ENCODE measurements around the gene TNIK. TPM values are rescaled to one million over a fixed set of nuclear protein-coding genes. Genes with fewer than 3 reads are reported as not detected.
"Not testable (repeated sequence)": the region's sequence is repeated elsewhere in the genome, so short reads cannot be mapped to it uniquely, and the experiment has no call there.

Gene TNIK
- total RNA-seq, 4 donors from 2014 or later: 1.5 to 20.3 (median 7.7) TPM

- intact Hi-C loops (cut with DNase I; ENCODE audit: low total_unique reads): no loop called here
- no peak for TF ChIP-seq CTCF (IDR thresholded peaks at IDR 0.05)
- no peak for TF ChIP-seq POLR2A (IDR thresholded peaks at IDR 0.05)
- Histone ChIP-seq H3K27me3 (no peaks in the 10 kb centered on the region), H3K4me3 (no peak overlapping the region), H3K4me1 (no peaks in the 10 kb centered on the region), H3K27ac (no peak overlapping the region), H3K9me3 (no peaks in the 10 kb centered on the region), H3K36me3 (no peaks in the 10 kb centered on the region)
- DNase-seq: no peak
These were observed 147.5 kb downstream of the TNIK start for GRCh38 chr3:171312741-171313140.

- H3K27me3 ChIP-seq: no peaks in the 10 kb centered on the region
- no peak for DNase-seq
- H3K4me1 ChIP-seq: no peaks in the 10 kb centered on the region
- H3K9me3 ChIP-seq: no peaks in the 10 kb centered on the region
- H3K27ac ChIP-seq: no peak overlapping the region
- no peaks in the 10 kb centered on the region for H3K36me3 ChIP-seq
- intact Hi-C loops (cut with DNase I; ENCODE audit: low total_unique reads): no loop called here
- TF ChIP-seq POLR2A (IDR thresholded peaks at IDR 0.05): no peak
- no peak overlapping the region for H3K4me3 ChIP-seq
These were observed 148.4 kb downstream of the TNIK start for GRCh38 chr3:171311784-171312183.

- DNase-seq: no peak
- Histone ChIP-seq H3K36me3 (no peaks in the 10 kb centered on the region), H3K9me3 (no peaks in the 10 kb centered on the region), H3K4me1 (no peaks in the 10 kb centered on the region), H3K27ac (no peak overlapping the region), H3K4me3 (no peak overlapping the region), H3K27me3 (no peaks in the 10 kb centered on the region)
- intact Hi-C loops (cut with DNase I; ENCODE audit: low total_unique reads): no loop called here
- TF ChIP-seq CTCF (IDR thresholded peaks at IDR 0.05) (no peak), POLR2A (IDR thresholded peaks at IDR 0.05) (no peak)
These were observed 150.3 kb downstream of the TNIK start for GRCh38 chr3:171309906-171310359.

GRCh38 chr3:171307988-171308387 is 152.2 kb downstream of the TNIK start:
- no peaks in the 10 kb centered on the region for H3K27me3 ChIP-seq
- TF ChIP-seq POLR2A (IDR thresholded peaks at IDR 0.05) (no peak), CTCF (IDR thresholded peaks at IDR 0.05) (no peak)
- no peak overlapping the region for H3K4me3 ChIP-seq
- no peak overlapping the region for H3K27ac ChIP-seq
- no peaks in the 10 kb centered on the region for H3K4me1 ChIP-seq
- intact Hi-C loops (cut with DNase I; ENCODE audit: low total_unique reads): no loop called here
- H3K36me3 ChIP-seq: no peaks in the 10 kb centered on the region
- H3K9me3 ChIP-seq: no peaks in the 10 kb centered on the region
- DNase-seq: no peak

GRCh38 chr3:171307046-171307585 is 153.1 kb downstream of the TNIK start:
- no peak for TF ChIP-seq CTCF (IDR thresholded peaks at IDR 0.05)
- no peak for TF ChIP-seq POLR2A (IDR thresholded peaks at IDR 0.05)
- Histone ChIP-seq H3K4me1 (no peaks in the 10 kb centered on the region), H3K4me3 (no peak overlapping the region), H3K27me3 (no peaks in the 10 kb centered on the region), H3K36me3 (no peaks in the 10 kb centered on the region), H3K9me3 (no peaks in the 10 kb centered on the region), H3K27ac (peak overlapping the region; percentile 65 to 71)
- intact Hi-C loops (cut with DNase I; ENCODE audit: low total_unique reads): no loop called here
- no peak for DNase-seq

- no peaks in the 10 kb centered on the region for H3K36me3 ChIP-seq
- no peaks in the 10 kb centered on the region for H3K9me3 ChIP-seq
- H3K4me3 ChIP-seq: no peak overlapping the region
- no peaks in the 10 kb centered on the region for H3K4me1 ChIP-seq
- intact Hi-C loops (cut with DNase I; ENCODE audit: low total_unique reads): no loop called here
- TF ChIP-seq POLR2A (IDR thresholded peaks at IDR 0.05): no peak
- no peak for TF ChIP-seq CTCF (IDR thresholded peaks at IDR 0.05)
- DNase-seq: peak; percentile 80 to 82
- peak overlapping the region; percentile 65 to 71 for H3K27ac ChIP-seq
- H3K27me3 ChIP-seq: no peaks in the 10 kb centered on the region
These were observed 153.6 kb downstream of the TNIK start for GRCh38 chr3:171306631-171307030.

GRCh38 chr3:171305823-171306222 is 154.4 kb downstream of the TNIK start:
- peak overlapping the region; percentile 65 to 71 for H3K27ac ChIP-seq
- intact Hi-C loops (cut with DNase I; ENCODE audit: low total_unique reads); DNase-seq: not testable (repeated sequence)

GRCh38 chr3:171304498-171304897 is 155.7 kb downstream of the TNIK start:
- H3K4me3 ChIP-seq; H3K4me1 ChIP-seq; H3K36me3 ChIP-seq; intact Hi-C loops (cut with DNase I; ENCODE audit: low total_unique reads); H3K9me3 ChIP-seq; H3K27ac ChIP-seq; DNase-seq; H3K27me3 ChIP-seq: not testable (repeated sequence)

More at GRCh38 chr3:171305823-171306222, 154.4 kb downstream of the TNIK start:
- not testable (repeated sequence) for H3K4me1 ChIP-seq, H3K4me3 ChIP-seq, H3K36me3 ChIP-seq, H3K9me3 ChIP-seq, H3K27me3 ChIP-seq

Measured in uterus (tissue), 4 donors.